HG03439 (cell line): ENCODE data around the gene TRIM29.

ENCODE experiments used
- ATAC-seq: cut with Tn5 transposase; IDR thresholded peaks from one replicate; pipeline ENCODE4 v1.9.1; 2021; ENCODE audit warnings: mild to moderate bottlenecking, moderate library complexity; ENCODE audit not compliant: unreplicated experiment

Gene TRIM29

DNA sequence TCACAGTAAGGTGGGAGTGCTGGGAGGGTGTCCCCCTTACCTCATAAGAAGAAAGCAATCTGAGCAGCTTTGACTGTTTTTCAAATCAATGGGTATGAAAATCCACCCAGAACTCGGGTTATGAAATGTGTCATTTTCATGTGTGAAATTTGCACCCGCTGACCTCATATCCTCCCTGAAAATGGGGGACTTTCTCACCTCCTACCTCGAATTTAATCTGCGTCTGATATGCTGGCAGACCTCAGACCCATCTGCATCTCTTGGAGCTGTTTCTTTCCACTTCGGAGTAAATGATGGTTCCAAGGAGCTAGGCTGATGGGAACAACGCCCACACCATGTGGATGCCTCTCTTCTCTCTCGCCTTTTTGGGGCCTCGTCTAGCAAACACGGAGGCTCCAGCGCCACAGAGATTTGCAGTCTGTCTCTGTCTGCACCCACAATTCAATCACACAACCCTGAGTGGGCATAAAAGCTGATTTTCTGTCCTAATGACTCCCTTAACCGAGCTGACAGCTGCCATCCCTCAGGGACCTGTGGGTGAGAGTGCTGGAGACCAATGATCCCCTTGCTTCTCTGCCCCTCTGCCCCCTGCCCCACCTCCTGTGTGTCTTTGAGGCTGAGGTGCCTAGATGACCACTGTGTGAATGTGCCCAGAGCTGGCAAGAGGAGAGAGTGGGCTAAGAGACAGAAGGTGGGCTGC is 71.0 kb downstream of the TRIM29 start:
- ATAC-seq, result no peak

DNA sequence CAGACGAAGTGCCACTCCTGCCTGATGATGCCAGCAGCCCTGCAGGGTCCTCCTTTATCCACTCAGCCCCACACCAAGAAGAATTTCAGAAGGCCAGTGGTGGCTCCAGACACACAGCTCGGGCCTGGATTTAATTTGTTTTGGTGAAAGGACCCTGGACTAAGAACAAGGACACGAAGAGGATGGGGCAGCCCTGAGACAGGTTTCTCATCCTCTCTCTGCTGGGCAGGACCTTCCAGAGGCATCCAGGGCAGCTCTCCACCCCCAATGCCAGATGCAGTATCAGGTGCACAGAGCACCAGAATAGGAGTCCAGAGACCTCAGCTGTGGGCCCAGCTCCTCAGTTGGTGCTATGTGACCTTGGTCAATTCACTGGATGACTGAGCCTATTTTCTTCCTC is 72.0 kb downstream of the TRIM29 start:
- no peak for ATAC-seq

DNA sequence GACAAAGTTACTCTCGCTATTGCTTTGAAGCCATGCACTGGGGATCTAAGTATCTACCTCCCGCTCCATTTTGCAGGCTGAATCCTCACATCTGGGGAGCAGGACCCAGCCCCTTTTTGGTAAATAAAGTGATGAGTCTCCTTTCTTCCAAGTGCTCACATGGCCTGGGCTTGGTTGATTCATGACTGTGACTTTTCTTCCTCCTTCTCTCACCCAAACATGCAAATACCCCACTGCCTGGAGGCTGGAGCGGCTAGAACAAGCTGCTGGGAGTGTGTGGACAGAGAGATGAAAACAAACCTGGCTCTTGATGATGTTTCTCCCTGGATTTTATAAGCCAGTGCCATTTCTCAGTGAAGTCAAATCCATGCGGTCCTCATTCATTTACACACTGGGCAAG is 72.7 kb downstream of the TRIM29 start:
- no peak for ATAC-seq

DNA sequence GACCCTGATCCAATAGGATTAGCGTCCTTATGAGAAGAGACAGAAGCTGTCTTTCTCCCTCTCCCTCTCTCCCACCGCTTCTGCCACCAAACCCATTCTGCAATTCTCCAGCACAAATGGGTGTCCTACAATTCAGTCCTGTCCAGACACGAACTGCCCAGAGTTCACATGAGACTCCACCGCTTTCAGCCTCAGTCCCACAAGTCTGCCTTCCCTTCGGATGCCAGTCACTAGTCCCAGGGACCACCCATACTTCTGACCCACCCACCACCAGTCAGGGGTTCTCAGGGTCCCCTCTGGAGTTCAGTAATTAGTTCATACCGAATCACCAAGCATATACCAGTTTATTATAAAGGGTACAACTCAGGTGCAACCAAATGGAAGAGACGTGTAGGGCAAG is 73.6 kb downstream of the TRIM29 start:
- ATAC-seq, result no peak

DNA sequence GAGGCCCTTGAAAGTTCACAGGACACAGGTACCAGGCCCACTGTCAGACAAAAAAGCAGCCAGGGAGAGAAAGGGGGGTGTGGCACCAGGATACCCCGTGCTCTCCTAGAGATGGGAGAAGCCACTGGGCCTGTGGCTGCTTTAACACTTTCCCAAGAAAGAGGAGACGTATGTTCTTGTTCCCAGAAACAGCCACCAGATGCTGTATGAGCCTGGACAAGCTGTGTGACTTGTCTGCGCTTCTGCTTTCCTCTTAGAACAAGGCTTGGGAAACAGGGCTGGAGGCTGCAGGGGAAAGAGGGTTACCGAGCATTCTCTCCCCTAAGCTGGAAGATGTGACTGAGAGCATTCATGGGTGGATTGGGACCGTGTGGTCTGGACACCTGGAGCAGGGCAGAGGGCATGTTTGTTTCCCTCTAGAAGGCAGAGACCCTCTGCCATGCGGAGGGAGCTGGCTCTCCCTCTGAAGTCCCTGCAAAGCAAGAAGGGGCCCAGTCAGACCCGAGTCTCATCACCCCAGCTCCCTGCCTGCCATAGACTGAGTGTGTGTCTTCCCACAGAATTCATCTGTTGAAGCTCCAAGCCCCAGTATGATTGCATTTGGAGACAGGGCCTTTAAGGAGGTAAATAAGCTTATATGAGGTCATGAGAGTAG is 74.1 kb downstream of the TRIM29 start:
- no peak for ATAC-seq

DNA sequence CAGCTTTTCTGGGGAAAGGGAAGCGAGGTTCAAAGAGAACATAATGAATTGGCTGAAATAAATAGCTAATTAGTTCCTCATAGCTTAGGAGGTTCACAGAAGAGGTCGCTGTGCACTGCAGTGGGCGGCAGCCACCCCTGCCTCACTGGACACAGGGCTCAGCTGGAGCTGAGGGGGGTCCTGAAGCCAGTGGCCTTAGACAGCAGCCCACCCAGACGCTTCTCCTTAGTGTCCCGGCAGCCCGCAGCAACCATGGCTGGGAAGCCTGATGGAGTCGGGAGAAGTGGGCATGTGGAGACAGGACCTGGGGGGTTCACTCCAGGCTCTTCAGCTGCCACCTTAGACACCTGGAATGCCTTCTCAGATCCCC is 75.4 kb downstream of the TRIM29 start:
- ATAC-seq, result no peak

DNA sequence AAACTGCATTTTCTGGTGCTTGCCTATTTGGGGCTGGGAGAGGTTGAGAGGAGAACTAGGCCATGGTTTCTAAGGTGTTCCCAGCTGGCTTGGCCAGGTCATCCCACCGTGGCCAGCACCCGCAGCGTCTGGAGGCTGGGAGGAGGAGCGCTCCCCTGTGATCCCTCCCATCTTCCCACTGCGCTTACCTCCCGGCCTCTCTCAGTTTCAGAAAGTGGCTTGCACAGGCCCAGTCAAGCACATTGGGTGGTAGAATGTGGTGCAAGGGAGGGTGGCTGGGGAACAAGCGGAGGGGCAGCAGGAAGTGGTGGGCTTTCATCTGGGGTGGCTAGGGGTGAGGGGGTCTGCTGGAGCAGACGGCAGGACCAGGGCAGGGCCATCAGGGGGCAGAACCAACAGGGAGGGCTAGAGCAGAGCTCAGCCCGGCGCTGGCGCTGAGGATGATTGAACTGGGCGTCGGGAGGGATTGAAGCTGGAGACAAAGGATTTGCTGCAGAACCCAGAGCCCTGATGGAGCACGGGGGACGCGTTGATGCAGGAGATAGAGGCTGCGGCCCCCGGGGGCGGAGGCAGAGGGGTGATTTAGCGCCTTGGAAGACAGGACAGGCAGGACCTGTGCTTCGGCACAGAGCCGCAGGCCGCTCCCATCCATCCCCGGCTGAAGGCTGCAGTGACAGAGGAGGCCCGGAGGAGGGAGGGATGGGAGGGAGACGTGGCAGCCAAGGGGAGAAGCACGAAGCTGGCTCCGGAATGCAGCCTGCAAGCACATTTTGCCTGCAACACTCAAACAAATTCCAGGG is 76.0 kb downstream of the TRIM29 start:
- no peak for ATAC-seq
